ENCODE data around the gene PLEKHM3. TPM values are rescaled to one million over a fixed set of nuclear protein-coding genes. Genes with fewer than 3 reads are reported as not detected.
"Not testable (repeated sequence)": the region's sequence is repeated elsewhere in the genome, so short reads cannot be mapped to it uniquely, and the experiment has no call there.

Gene PLEKHM3
- total RNA-seq, 1 donor from 2014 or later: 50.7 TPM

- DNase-seq: no peak
Observed at GRCh38 chr2:208037564-208038487, 12.5 kb upstream of the PLEKHM3 start.

GRCh38 chr2:208036357-208036756, 11.0 kb upstream of the PLEKHM3 start:
- DNase-seq: no peak

GRCh38 chr2:208034503-208035140, 9.3 kb upstream of the PLEKHM3 start:
- no peak for DNase-seq

- no peak for DNase-seq
Observed at GRCh38 chr2:208033701-208034502, 8.6 kb upstream of the PLEKHM3 start.

GRCh38 chr2:208031608-208032019, 6.3 kb upstream of the PLEKHM3 start:
- no peak for DNase-seq

GRCh38 chr2:208025814-208026184, 472 bp upstream of the PLEKHM3 start:
- peak; percentile 51 for DNase-seq

- no peak for DNase-seq
Observed at GRCh38 chr2:208024091-208024490, 1.2 kb downstream of the PLEKHM3 start.

GRCh38 chr2:208020253-208020652, 5.1 kb downstream of the PLEKHM3 start:
- no peak for DNase-seq

GRCh38 chr2:208018124-208018712, 7.1 kb downstream of the PLEKHM3 start:
- not testable (repeated sequence) for DNase-seq

- DNase-seq: no peak
Observed at GRCh38 chr2:208017721-208018120, 7.6 kb downstream of the PLEKHM3 start.

GRCh38 chr2:208015475-208015874, 9.9 kb downstream of the PLEKHM3 start:
- DNase-seq: no peak

- DNase-seq: no peak
Observed at GRCh38 chr2:208013285-208014178, 11.8 kb downstream of the PLEKHM3 start.

- no peak for DNase-seq
Observed at GRCh38 chr2:208012449-208012848, 12.9 kb downstream of the PLEKHM3 start.

GRCh38 chr2:208010506-208010905, 14.8 kb downstream of the PLEKHM3 start:
- no peak for DNase-seq

GRCh38 chr2:208006833-208007232, 18.5 kb downstream of the PLEKHM3 start:
- peak; percentile 3 for DNase-seq

- no peak for DNase-seq
Observed at GRCh38 chr2:208006337-208006736, 19.0 kb downstream of the PLEKHM3 start.

GRCh38 chr2:208001924-208002323, 23.4 kb downstream of the PLEKHM3 start:
- DNase-seq: no peak

GRCh38 chr2:208000701-208001395, 24.5 kb downstream of the PLEKHM3 start:
- no peak for DNase-seq

GRCh38 chr2:207996848-207997247, 28.5 kb downstream of the PLEKHM3 start:
- DNase-seq: no peak

- DNase-seq: no peak
Observed at GRCh38 chr2:207995887-207996286, 29.4 kb downstream of the PLEKHM3 start.
